T-helper 1 cell treated with Interleukin-12 subunit alpha and Interleukin-12 subunit beta and Interleukin-4 antibody, amounts not matched to agents 30 ng/mL and 1 ng/mL, for 36 hours (primary cell): ENCODE results near the gene ELOB. TPM values are rescaled to one million over a fixed set of nuclear protein-coding genes. Genes with fewer than 3 reads are reported as not detected.

Experiments
- intact Hi-C: fragments of 100-400 bp; cut with micrococcal nuclease; formaldehyde crosslinking; loops from one replicate; pipeline ENCODE4 v1.15.1; 2024
- total RNA-seq: library from RNA; stranded (reverse); gene quantifications from 2 replicates; pipeline ENCODE4 v1.2.3, GENCODE V29; 2022

Gene ELOB
- total RNA-seq, 1 donor from 2014 or later = 264 TPM

DNA sequence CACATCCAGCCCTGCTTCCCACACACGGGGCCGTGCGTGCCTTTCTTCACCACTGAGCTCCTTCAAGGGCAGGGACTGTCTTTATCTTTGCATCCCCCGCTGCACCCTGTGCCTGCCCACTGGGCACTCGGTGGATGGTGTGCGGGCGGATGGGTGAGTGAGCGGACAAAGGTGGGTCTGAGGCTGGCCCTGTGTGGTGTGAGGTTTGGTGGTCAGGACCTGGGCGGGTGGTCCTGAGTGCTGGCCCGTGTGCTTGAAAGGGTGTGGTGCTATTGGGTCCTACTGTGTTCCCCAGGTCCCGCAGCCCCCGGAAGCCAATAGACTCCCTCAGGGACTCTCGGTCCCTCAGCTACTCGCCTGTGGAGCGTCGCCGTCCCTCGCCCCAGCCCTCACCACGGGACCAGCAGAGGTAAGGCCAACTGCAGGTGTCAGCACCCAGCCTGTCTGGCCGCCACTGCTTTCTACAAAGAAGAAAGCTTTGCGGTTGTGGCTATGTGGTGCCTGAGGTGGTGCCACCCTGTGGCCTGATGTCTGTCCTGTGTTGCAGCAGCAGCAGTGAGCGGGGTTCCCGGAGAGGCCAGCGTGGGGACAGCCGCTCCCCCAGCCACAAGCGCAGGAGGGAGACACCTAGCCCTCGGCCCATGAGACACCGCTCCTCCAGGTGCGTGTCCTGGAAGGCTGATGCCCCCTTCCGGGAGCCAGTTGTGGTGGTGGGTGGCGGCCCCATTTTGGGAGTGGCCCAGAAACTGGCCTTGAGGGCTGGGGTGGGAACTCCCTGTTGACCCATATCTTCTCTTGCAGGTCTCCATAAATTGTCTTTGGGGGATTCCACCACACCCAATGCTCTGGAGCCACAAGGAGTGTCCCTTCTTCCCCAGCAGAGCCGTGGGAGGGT is 6.8 kb downstream of the ELOB start:
- intact Hi-C loops = loop anchor here (10.0 kb wide), 1 partner anchor 566 kb away; the partner anchor contains the start of gene MLST8

DNA sequence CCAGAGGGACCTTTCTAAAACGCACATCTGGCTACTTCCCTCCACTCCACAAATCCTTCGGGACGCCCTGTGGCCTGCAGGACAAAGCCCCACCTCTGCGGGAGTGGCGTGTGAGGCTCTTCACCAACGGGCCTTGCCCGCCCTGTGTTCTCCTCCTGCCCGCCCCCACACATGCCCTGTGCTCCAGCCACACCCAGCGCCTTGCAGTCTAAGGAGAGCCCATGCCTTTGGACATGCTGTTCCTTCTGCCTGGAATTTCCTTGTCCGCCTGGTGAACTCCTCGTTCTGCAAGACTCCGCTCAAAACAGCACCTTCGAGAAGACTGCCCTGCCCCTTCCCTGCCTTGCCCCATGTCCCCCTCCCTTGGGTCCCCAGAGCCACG is 7.4 kb downstream of the ELOB start:
- intact Hi-C loops = loop anchor here (10.0 kb wide), 1 partner anchor 565 kb away; the partner anchor contains the start of gene MLST8

DNA sequence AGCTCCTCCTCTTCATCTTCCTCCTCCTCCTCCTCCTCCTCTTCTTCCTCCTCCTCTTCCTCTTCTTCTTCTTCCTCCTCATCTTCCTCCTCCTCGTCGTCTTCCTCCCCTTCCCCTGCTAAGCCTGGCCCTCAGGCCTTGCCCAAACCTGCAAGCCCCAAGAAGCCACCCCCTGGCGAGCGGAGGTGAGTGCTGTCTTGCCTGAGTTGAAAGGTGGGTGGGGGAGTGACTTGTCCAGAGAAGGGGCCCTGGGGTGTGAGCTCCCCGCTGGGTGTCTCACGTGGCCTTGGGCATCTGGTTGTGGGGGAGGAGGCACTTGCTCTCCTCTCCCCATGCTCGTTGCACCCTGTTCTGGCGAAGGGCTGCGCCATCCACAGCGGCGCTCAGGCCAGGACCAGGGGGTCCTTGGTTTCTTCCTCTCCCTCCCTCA is 8.0 kb downstream of the ELOB start:
- intact Hi-C loops = no loop called here

DNA sequence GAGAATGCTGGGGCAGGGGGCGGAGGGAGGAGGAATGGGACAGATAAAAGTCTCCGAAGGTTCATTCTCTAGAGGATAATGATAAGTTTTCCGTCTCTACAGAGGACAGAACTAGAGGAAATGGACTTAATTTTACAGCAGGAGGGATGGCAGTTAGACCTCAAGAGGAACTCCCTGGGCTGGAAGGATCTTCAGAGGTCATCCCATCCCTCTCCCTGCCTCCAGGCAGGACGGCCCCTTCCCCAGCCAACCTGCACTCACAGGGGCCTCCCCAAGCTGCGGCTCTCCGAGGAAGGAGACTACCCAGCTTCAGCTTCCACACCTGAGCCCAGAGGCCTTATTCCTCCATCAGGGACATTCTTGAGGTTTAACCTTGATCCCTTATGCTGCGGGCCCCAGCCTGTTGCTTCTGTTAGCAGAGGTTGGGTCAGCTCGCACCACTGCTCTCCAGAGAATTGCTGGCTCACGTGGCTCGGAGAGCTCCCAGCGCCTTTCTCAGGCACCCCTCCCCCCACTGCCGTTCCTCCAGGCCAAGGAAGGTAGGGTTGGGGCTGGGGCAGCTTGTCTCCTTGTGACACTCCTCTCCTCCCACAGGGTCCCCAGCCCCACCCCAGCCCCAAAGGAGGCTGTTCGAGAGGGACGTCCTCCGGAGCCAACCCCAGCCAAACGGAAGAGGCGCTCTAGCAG is 8.5 kb downstream of the ELOB start:
- intact Hi-C loops = no loop called here

DNA sequence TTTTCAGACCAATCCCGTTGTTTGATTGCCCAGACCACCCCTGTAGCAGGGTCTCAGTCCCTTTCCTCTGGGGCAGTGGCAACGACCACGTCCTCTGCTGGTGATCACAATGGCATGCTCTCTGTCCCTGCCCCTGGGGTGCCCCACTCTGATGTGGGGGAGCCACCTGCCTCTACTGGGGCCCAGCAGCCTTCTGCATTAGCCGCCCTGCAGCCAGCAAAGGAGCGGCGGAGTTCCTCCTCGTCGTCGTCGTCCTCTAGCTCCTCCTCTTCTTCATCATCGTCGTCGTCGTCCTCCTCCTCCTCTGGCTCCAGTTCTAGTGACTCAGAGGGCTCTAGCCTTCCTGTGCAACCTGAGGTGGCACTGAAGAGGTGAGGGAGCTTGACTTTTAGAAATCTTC is 9.2 kb downstream of the ELOB start:
- intact Hi-C loops = no loop called here

DNA sequence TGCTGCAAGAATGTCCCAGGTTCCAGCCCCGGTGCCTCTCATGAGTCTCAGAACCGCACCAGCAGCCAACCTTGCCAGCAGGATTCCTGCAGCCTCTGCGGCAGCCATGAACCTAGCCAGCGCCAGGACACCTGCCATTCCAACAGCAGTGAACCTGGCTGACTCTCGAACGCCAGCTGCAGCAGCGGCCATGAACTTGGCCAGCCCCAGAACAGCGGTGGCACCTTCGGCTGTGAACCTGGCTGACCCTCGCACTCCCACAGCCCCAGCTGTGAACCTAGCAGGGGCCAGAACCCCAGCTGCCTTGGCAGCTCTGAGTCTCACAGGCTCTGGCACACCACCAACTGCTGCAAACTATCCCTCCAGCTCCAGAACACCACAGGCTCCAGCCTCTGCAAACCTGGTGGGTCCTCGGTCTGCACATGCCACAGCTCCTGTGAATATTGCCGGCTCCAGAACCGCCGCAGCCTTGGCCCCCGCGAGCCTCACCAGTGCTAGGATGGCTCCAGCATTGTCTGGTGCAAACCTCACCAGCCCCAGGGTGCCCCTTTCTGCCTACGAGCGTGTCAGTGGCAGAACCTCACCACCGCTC is 9.8 kb downstream of the ELOB start:
- intact Hi-C loops = no loop called here

DNA sequence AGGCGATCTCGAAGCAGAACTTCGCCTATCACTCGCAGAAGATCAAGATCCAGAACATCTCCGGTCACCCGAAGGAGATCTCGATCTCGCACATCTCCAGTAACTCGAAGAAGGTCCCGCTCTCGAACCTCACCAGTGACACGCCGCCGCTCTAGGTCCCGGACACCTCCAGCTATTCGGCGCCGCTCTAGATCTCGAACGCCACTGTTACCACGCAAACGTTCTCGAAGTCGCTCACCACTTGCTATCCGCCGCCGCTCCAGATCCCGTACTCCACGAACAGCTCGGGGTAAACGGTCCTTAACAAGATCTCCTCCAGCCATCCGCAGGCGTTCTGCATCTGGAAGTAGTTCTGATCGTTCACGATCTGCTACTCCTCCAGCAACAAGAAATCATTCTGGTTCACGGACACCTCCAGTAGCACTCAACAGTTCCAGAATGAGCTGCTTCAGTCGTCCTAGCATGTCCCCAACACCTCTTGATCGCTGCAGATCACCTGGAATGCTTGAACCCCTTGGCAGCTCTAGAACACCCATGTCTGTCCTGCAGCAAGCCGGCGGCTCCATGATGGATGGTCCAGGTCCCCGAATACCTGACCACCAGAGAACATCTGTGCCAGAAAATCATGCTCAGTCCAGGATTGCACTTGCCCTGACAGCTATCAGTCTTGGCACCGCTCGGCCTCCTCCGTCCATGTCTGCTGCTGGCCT is 10.5 kb downstream of the ELOB start:
- intact Hi-C loops = no loop called here

DNA sequence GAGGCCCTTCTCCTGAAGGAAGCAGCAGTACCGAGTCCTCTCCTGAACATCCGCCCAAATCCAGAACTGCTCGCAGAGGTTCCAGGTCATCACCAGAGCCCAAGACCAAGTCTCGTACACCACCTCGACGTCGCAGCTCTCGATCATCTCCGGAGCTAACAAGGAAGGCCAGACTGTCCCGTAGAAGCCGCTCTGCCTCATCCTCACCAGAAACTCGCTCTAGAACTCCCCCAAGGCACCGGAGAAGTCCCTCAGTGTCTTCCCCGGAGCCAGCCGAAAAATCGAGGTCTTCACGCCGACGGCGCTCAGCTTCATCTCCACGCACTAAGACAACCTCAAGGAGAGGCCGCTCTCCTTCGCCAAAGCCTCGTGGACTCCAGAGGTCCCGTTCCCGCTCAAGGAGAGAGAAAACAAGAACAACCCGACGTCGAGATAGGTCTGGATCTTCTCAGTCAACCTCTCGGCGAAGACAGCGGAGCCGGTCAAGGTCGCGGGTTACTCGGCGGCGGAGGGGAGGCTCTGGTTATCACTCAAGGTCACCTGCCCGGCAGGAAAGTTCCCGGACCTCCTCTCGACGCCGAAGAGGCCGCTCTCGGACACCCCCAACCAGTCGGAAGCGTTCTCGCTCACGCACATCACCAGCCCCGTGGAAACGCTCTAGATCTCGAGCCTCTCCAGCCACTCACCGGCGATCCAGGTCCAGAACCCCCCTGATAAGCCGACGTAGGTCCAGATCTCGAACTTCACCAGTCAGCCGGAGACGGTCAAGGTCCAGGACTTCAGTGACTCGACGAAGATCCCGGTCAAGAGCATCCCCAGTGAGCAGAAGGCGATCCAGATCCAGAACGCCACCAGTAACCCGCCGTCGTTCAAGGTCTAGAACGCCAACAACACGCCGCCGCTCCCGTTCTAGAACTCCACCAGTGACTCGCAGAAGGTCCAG is 11.3 kb downstream of the ELOB start:
- intact Hi-C loops = no loop called here

DNA sequence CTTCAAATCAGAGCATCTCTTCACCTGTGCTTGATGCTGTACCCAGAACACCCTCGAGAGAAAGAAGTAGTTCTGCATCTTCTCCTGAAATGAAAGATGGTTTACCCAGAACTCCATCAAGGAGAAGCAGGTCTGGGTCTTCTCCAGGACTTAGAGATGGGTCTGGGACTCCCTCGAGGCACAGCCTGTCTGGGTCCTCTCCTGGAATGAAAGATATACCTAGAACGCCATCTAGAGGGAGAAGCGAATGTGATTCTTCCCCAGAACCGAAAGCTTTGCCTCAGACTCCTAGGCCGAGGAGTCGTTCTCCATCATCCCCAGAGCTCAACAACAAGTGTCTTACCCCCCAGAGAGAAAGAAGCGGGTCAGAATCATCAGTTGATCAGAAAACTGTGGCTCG is 12.4 kb downstream of the ELOB start:
- intact Hi-C loops = no loop called here

DNA sequence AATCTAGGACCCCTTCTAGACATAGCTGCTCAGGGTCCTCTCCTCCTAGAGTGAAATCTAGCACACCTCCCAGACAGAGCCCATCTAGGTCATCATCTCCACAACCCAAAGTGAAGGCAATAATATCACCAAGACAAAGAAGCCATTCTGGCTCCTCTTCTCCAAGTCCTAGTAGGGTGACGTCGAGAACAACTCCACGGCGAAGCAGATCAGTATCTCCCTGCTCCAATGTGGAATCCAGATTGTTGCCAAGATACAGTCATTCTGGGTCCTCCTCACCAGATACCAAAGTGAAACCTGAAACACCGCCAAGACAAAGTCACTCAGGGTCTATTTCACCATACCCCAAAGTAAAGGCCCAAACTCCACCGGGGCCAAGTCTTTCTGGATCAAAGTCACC is 13.9 kb downstream of the ELOB start:
- intact Hi-C loops = no loop called here

DNA sequence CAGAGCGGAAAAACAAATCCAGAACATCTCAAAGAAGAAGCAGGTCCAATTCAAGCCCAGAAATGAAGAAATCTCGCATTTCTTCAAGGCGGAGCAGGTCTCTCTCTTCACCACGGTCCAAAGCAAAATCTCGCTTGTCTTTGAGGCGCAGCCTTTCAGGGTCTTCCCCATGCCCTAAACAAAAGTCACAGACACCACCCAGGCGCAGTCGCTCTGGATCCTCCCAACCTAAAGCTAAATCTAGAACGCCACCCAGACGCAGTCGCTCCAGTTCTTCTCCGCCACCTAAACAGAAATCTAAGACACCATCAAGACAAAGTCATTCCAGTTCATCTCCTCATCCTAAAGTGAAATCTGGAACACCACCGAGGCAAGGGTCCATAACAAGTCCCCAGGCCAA is 14.4 kb downstream of the ELOB start:
- intact Hi-C loops = no loop called here

DNA sequence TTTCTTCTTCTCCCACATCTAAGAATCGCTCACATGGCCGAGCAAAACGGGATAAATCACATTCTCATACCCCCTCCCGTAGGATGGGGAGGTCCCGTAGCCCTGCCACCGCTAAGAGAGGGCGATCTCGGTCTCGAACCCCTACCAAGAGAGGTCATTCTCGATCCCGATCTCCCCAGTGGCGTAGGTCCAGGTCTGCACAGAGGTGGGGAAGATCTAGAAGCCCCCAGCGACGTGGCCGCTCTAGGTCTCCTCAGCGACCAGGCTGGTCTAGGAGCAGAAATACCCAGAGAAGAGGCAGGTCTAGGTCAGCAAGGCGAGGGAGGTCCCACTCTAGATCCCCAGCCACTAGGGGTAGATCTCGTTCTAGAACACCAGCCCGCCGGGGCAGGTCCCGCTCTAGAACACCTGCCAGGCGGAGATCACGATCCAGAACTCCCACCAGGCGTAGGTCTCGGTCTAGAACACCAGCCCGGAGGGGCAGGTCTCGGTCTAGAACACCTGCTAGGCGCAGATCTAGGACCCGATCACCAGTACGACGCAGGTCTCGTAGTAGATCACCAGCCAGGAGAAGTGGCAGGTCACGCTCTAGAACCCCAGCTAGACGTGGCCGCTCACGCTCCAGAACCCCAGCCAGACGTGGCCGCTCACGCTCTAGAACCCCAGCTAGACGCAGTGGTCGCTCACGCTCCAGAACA is 15.0 kb downstream of the ELOB start:
- intact Hi-C loops = no loop called here

DNA sequence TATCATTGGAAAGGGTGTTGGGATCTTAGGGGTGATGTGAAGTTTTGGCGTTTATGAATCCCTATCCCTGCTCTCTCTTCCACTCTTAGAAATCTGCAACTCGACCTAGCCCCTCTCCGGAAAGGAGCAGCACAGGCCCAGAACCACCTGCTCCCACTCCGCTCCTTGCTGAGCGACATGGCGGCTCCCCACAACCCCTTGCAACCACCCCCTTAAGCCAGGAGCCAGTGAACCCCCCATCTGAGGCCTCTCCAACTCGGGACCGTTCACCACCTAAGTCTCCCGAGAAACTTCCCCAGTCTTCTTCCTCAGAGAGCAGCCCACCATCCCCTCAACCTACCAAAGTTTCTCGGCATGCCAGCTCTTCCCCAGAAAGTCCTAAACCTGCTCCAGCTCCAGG is 15.6 kb downstream of the ELOB start:
- intact Hi-C loops = no loop called here

DNA sequence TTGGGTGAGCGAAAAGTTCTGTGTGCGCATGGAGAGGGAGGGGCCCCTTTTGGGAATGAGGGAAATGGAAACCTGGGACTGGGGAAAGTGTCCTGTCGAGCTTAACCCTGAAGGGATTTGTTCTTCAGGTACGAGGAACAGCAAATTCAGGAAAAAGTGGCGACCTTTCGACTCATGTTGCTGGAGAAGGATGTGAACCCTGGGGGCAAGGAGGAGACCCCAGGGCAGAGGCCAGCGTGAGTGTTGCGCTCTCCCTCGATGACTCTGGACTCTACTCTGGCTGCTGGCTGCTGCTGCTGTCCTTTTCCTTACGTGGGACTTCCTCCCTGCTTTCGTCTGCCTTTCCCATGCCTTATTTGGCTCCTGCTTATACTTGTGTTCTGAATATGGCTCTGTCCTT is 19.7 kb downstream of the ELOB start:
- intact Hi-C loops = loop anchor here (10.0 kb wide), 1 partner anchor 397 kb away; no protein-coding TSS in a partner anchor

DNA sequence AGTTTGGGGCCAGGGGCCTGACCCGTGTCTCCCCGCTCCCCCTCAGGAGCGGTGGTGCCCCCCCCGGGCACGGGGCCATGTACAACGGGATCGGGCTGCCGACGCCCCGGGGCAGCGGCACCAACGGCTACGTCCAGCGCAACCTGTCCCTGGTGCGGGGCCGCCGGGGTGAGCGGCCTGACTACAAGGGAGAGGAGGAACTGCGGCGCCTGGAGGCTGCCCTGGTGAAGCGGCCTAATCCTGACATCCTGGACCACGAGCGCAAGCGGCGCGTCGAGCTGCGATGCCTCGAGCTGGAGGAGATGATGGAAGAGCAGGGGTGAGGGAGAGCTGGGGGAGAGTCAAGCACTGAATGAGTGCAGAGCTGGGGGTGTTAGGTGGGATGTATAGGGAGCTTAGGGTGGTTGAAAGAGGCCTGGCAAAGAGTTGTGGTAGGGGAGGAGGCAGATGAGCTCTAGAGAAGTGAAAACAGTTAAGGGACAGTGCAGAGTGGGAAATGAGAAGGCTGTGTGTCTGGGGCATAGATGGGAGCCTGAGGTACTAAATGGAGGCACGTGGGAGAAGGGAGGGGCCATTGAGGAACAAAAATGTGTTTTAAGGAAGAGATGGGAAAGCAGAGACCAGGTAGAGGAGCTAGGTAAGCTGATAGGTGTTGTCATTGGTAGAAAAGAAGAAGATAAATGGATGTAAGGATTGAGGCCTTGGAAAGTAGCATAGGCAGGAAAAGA is 20.6 kb downstream of the ELOB start:
- intact Hi-C loops = loop anchor here (10.0 kb wide), 1 partner anchor 398 kb away; no protein-coding TSS in a partner anchor

DNA sequence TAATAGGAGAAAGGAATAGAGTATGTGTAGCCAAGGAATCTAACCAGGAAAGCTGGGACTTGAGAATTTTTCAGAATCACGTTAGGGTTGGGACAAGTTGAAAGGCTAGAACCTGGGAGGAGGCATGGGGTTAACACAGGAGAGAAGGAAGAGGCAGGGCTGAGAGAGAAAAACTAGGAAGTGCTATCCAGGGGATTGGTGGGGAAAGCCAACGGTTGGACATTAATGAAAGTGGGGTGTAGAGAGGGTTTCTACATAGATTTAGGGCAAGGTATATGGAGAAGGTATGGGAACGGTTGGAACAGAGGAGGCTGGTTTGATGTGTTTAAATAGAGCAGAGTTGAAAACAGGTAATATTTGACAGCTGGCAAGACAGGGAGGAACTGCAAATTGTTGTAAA is 21.9 kb downstream of the ELOB start:
- intact Hi-C loops = loop anchor here (10.0 kb wide), 1 partner anchor 400 kb away; no protein-coding TSS in a partner anchor

DNA sequence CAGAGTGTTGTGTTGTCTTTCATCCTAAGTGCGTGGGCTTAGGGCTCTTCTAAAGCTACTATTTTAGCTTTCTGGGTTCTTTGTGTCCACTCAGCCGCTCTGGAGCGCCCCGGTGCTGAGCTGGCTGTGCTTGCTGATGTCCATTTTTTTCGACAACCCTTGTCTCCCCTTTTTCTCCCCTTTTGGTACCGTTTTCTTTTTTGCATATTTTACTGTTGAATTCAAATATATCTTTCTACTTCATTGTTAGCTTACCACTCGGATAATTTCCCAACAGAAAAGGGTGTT is 23.4 kb downstream of the ELOB start:
- intact Hi-C loops = loop anchor here (2.0 to 10.0 kb wide), 2 partner anchors 221 to 401 kb away; no protein-coding TSS in a partner anchor

DNA sequence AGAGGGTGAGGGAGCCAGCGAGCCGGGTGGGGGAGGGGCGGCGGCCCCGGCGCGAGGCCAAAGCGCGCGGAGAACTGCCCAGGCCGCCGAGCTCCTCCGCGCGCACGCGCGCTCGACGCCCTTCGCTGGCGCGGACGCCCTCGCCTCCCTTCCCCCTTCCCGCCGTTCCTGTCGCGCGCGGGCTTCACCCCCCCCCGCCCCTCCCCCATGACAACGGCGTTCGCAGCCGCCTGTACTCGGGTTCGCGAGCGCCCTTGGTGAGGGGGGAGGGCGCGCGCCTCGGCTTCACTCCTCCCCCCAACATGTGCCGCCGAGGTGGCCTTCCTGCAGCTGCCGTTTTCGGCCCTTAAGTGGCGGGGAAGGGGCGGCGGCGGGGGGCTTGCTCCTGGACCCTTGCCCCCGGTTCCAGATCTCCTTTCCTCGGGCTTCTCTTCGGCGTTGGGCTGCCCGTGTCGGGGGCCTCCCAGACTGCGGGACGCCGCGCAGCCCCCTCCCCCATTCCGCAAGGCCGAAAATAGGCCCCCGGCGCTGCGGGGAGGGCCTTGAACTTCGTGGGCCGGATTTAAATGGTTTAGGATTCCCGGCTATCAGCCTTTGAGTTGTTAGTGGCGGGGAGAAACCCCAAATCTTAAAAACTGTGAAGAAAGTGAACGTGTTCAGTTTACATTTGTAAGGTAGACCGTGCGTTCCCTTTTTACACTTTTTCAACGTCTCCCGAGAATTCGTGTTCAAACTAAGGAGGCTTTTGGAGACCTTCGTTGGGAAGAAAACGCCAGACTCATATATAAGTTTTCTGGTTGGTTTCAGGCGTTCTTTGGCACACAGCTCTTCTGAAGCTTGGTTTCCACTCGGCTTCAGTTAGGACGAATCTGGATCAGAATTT is 24.0 kb downstream of the ELOB start:
- intact Hi-C loops = loop anchor here (1.0 to 10.0 kb wide), 11 partner anchors 24 to 706 kb away; partner anchors contain the start of genes ELOB, KCTD5, NTHL1 and TSC2
